AG04449 (cell line): Measurements from ENCODE around the gene LPAR5.

Experiments
- CTCF ChIA-PET: fragments of 350-600 bp; formaldehyde crosslinking; extraction: SDS; loops from one replicate; lab custom pipeline; 2021; ENCODE audit warnings: antibody characterized with exemption; lab: Yijun Ruan, JAX
- POLR2A ChIA-PET: fragments of 400-600, 350-600 bp; formaldehyde crosslinking; extraction: SDS; loops from one replicate; lab custom pipeline; 2020; ENCODE audit warnings: antibody characterized with exemption, inconsistent platforms; lab: Yijun Ruan, JAX
- DNase-seq: peaks from one replicate; pipeline ENCODE4 v3.0.0-alpha.2; 2010; ENCODE audit warnings: low read depth, low spot score
- H3K4me3 ChIP-seq: 2 replicates; pipeline ENCODE4 v1.5.1; 2011; ENCODE audit warnings: low read depth, mild to moderate bottlenecking, control low read depth, low read length
- CTCF ChIP-seq: IDR thresholded peaks from one replicate; pipeline ENCODE4 v1.5.1; 2011; ENCODE audit warnings: mild to moderate bottlenecking, moderate library complexity, low read length, control low read depth, inconsistent platforms; ENCODE audit not compliant: insufficient read depth; ENCODE audit errors: missing control alignments

The LPAR5 gene

GRCh38 chr12:6607751-6608591 is 27.8 kb downstream of the LPAR5 start:
- no peak overlapping the region for H3K4me3 ChIP-seq
- TF ChIP-seq CTCF = no peak
- ChIA-PET POLR2A (interaction anchor here (0.7 kb wide), 1 partner anchor 74 kb away, joined by 4 read pairs; no protein-coding TSS in a partner anchor), CTCF (interaction anchor here (1.1 kb wide), 1 partner anchor 11 kb away, joined by 4 read pairs; no protein-coding TSS in a partner anchor)
- no peak for DNase-seq

GRCh38 chr12:6606331-6607131 is 29.2 kb downstream of the LPAR5 start:
- CTCF ChIA-PET = interaction anchor here (0.7 to 1.1 kb wide), 5 partner anchors 10 to 285 kb away, joined by 3 to 6 read pairs (median 3); partner anchors contain the start of gene MLF2
- no peak for DNase-seq
- peak overlapping the region; percentile 74 for H3K4me3 ChIP-seq
- POLR2A ChIA-PET = interaction anchor here (1.1 to 2.2 kb wide), 3 partner anchors 54 to 93 kb away, joined by 3 to 6 read pairs (median 5); partner anchors contain the start of gene ZNF384
- no peak for TF ChIP-seq CTCF

GRCh38 chr12:6605421-6606330 is 30.1 kb downstream of the LPAR5 start:
- CTCF ChIA-PET = interaction anchor here (0.7 to 2.3 kb wide), 10 partner anchors 9 to 286 kb away, joined by 3 to 12 read pairs (median 4); partner anchors contain the start of genes MLF2 and PTMS
- POLR2A ChIA-PET = interaction anchor here (0.7 to 2.2 kb wide), 4 partner anchors 54 to 127 kb away, joined by 3 to 6 read pairs (median 4); partner anchors contain the start of gene ZNF384
- peak overlapping the region; percentile 74 for H3K4me3 ChIP-seq
- no peak for DNase-seq
- TF ChIP-seq CTCF = no peak

- no peak for DNase-seq
- H3K4me3 ChIP-seq = peak overlapping the region; percentile 74
- ChIA-PET POLR2A (interaction anchor here (2.2 kb wide), 1 partner anchor 52 kb away, joined by 6 read pairs; no protein-coding TSS in a partner anchor), CTCF (interaction anchor here (0.8 to 2.3 kb wide), 9 partner anchors 10 to 265 kb away, joined by 3 to 12 read pairs (median 4); no protein-coding TSS in a partner anchor)
- TF ChIP-seq CTCF = no peak
Observed at GRCh38 chr12:6604259-6605029, 31.3 kb downstream of the LPAR5 start.

GRCh38 chr12:6603095-6603567 is 32.6 kb downstream of the LPAR5 start:
- no peak for TF ChIP-seq CTCF
- H3K4me3 ChIP-seq = peak overlapping the region; percentile 15
- no peak for DNase-seq
- ChIA-PET CTCF (interaction anchor here (0.8 to 2.1 kb wide), 9 partner anchors 14 to 175 kb away, joined by 3 to 6 read pairs (median 4); partner anchors contain the start of gene NOP2), POLR2A (interaction anchor here (1.0 to 1.2 kb wide), 2 partner anchors 69 to 86 kb away, joined by 3 to 4 read pairs; partner anchors contain the start of genes GAPDH and ZNF384)
